Measurements from ENCODE around the gene FAAP100. TPM values are rescaled to one million over a fixed set of nuclear protein-coding genes. Genes with fewer than 3 reads are reported as not detected.

The FAAP100 gene
- total RNA-seq, 4 donors from 2014 or later: 3.5 to 31.2 (median 17.3) TPM

- intact Hi-C loops (cut with DNase I; ENCODE audit: low total_unique reads): no loop called here
- Histone ChIP-seq H3K4me3 (no peak overlapping the region), H3K27ac (peak overlapping the region; percentile 72 to 80), H3K36me3 (no peaks in the 10 kb centered on the region), H3K27me3 (no peaks in the 10 kb centered on the region), H3K9me3 (no peaks in the 10 kb centered on the region), H3K4me1 (peaks cover 17 to 21% of the 10 kb centered on the region in 2 donors)
- no peak for TF ChIP-seq POLR2A (IDR thresholded peaks at IDR 0.05)
- TF ChIP-seq, protein P1, sequence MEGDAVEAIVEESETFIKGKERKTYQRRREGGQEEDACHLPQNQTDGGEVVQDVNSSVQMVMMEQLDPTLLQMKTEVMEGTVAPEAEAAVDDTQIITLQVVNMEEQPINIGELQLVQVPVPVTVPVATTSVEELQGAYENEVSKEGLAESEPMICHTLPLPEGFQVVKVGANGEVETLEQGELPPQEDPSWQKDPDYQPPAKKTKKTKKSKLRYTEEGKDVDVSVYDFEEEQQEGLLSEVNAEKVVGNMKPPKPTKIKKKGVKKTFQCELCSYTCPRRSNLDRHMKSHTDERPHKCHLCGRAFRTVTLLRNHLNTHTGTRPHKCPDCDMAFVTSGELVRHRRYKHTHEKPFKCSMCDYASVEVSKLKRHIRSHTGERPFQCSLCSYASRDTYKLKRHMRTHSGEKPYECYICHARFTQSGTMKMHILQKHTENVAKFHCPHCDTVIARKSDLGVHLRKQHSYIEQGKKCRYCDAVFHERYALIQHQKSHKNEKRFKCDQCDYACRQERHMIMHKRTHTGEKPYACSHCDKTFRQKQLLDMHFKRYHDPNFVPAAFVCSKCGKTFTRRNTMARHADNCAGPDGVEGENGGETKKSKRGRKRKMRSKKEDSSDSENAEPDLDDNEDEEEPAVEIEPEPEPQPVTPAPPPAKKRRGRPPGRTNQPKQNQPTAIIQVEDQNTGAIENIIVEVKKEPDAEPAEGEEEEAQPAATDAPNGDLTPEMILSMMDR (IDR thresholded peaks at IDR 0.05): no peak
- DNase-seq: no peak
These were observed 13.1 kb upstream of the FAAP100 start for GRCh38 chr17:81565231-81565630.

DNA sequence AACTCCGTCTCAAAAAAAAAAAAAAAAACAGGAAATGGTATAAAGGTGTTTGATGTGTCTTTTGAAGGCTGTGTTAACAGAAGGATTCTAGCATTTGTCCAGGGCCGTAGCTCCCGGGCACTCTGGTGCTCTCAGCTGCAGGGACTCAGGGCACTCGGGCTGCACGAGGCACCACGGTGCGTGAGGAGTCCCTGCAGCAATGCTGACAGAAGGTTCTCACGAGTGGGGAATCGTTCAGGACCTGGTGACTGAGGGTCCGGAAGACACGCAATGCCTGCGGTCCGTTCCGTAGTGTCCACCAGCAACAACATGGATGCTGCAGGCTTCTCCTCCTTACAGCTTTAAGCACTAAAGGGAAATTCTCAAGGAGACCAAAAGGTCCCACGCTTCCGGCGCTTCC, 12.6 kb upstream of the FAAP100 start:
- Histone ChIP-seq H3K27me3 (no peaks in the 10 kb centered on the region), H3K27ac (peak overlapping the region in 1 of 2 donors; percentile 72), H3K4me1 (peaks cover 17 to 21% of the 10 kb centered on the region in 2 donors), H3K4me3 (no peak overlapping the region), H3K36me3 (no peaks in the 10 kb centered on the region), H3K9me3 (no peaks in the 10 kb centered on the region)
- intact Hi-C loops (cut with DNase I; ENCODE audit: low total_unique reads): no loop called here
- DNase-seq: no peak
- TF ChIP-seq POLR2A (IDR thresholded peaks at IDR 0.05): no peak
- TF ChIP-seq, protein P1 (IDR thresholded peaks at IDR 0.05): no peak

DNA sequence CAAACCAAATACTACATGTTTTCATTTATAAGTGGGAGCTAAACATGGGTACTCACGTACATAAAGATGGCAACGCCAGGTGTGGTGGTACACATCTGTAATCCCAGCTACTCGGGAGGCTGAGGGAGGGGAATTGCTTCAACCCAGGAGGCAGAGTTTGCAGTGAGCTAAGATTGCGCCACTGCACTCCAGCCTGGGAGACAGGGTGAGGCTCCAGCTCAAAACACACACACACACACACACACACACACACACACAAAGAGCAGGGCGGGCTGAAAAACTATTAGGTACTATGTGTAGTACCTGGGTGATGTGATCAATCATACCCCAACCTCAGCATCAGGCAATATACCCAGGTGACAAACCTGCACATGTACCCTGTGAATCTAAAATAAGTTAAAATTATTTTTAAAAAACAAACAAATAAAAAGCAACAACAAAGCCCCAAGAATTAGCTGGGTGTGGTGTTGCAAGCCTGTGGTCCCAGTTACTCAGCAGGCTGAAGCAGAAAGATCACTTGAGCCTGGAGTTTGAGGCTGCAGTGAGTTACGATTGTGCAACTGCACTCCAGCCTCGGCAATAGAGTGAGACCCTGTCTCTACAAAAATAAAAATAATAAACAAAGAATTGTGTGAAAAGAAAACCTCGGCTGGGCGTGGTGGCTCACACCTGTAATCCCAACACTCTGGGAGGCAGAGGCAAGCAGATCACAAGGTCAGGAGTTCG, 11.9 kb upstream of the FAAP100 start:
- Histone ChIP-seq H3K4me1 (peaks cover 17 to 21% of the 10 kb centered on the region in 2 donors), H3K9me3 (no peaks in the 10 kb centered on the region), H3K36me3 (no peaks in the 10 kb centered on the region), H3K27me3 (no peaks in the 10 kb centered on the region), H3K4me3 (no peak overlapping the region), H3K27ac (no peak overlapping the region)
- TF ChIP-seq POLR2A (IDR thresholded peaks at IDR 0.05): no peak
- TF ChIP-seq, protein P1 (IDR thresholded peaks at IDR 0.05): no peak
- no peak for DNase-seq
- intact Hi-C loops (cut with DNase I; ENCODE audit: low total_unique reads): no loop called here

DNA sequence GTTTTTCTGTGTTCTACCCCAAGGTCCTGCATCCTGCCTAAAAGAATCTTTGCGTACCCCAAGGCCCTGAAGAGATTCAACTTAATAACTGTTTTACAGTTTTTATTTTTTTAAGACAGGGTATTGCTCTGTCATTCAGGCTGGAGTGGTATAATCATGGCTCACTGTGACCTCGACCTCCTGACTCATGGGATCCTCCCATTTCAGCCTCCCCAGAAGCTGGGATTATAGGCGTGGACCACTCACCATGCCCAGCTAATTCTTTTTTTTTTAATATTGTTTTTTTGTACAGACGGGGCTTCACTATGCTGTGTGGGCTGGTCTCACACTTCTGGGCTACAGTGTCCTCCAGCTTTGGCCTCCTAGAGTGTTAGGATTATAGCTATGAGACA, 9.3 kb upstream of the FAAP100 start:
- H3K9me3 ChIP-seq: no peaks in the 10 kb centered on the region
- H3K36me3 ChIP-seq: no peaks in the 10 kb centered on the region
- intact Hi-C loops (cut with DNase I; ENCODE audit: low total_unique reads): no loop called here
- H3K4me1 ChIP-seq: peaks cover 11 to 14% of the 10 kb centered on the region in 2 donors
- no peak overlapping the region for H3K4me3 ChIP-seq
- TF ChIP-seq, protein P1 (IDR thresholded peaks at IDR 0.05): no peak
- TF ChIP-seq POLR2A (IDR thresholded peaks at IDR 0.05): no peak
- DNase-seq: no peak
- no peaks in the 10 kb centered on the region for H3K27me3 ChIP-seq
- no peak overlapping the region for H3K27ac ChIP-seq

DNA sequence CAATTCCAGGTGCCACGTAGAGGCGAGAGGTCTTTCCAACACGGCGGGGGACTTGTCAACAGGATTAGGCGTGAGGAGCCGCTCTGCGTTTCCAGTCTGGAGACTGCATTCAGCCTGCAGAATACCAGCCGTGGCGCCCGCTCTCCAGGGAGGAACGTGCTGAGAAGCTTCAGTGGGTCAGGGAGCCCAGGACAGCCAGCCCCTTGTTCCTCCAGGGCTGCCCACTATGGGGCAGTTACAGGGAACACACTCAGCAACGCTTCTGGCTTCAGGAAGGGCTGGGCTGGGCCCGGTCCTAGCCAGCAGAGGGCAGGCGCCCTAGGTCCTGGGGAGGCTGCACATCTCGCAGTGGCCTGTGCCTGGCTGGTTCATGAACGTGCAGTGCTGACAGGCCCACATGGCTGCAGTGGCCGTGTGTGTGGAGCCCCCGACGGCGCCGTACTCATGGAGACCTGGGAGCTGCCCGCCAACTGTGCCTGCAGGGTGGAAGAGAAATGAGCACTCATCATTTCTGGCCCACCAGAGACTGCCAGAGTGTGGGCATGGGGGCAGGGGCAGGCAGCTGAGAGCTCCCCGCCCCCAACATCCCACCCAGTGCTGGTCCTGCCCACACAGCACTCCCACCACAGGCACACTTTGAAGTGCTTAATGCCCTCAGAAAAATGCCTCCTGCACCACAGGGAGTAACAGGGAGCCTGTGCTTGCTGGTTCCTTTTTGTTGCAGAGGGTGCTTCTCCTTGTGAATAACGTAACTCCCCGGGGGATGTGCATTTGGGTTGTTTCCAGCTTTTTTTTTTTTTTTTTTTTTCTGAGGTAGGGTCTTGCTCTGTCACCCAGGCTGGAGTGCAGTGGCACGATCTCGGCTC, 7.0 kb upstream of the FAAP100 start:
- Histone ChIP-seq H3K27me3 (no peaks in the 10 kb centered on the region), H3K9me3 (no peaks in the 10 kb centered on the region), H3K36me3 (no peaks in the 10 kb centered on the region), H3K4me3 (no peak overlapping the region), H3K4me1 (no peaks in the 10 kb centered on the region), H3K27ac (no peak overlapping the region)
- TF ChIP-seq, protein P1 (IDR thresholded peaks at IDR 0.05): no peak
- TF ChIP-seq POLR2A (IDR thresholded peaks at IDR 0.05): no peak
- intact Hi-C loops (cut with DNase I; ENCODE audit: low total_unique reads): no loop called here
- no peak for DNase-seq

Data from uterus (tissue), 4 donors.